ENCODE measurements around the gene LRRK1. TPM values are rescaled to one million over a fixed set of nuclear protein-coding genes. Genes with fewer than 3 reads are reported as not detected.

The LRRK1 gene
- total and polyA plus RNA-seq, 2 of the 4 experiments (the other 2 are of a cell fraction) = 3.0 to 5.8 TPM

DNA sequence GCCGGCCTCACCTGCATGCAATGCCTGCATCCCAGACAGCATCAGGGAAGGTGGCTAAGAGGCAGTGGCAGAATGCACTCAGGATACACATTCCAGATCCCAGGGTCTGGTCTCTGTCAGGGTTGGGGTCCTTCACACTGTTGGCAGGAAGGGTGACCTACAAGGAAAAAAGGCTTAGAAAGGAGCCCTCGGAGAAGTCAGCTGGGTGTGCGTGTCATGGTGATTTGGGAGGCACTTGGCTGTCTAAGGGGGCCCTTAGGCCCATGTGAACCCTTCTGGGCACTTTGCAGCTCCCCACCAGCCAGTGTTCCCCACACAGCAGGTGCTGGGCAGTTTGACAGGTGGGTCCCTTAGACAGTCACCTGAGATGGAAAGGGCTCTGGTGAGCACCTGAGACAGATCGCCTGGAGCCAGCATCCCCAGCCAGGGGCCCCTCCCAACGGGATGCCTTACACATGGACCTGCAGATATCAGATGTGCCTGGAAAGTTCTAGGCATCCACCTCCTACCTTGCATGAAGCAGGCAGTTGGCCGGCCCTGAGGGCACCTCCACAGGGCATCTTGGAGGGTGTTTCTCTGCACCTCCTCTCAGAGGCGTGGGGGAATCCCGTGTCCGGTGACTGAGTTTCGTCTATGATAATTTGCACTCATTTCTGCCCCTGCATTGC lies 131.6 kb downstream of the LRRK1 start:
- intact Hi-C loops (cut with micrococcal nuclease) = no loop called here

More for the DNA sequence above, 131.6 kb downstream of the LRRK1 start:
- Histone ChIP-seq H2AK5ac (ENCODE audit: low read depth, low read length) (no peak overlapping the region), H3K27ac (ENCODE audit: insufficient read depth, low read length) (no peak overlapping the region), H3K14ac (replicated peaks; ENCODE audit: low read depth, low read length) (no peak overlapping the region), H3K79me1 (ENCODE audit: low read depth in 1 of 2, low read length in 2 of 2) (no peaks in the 10 kb centered on the region), H2BK5ac (ENCODE audit: low read depth, low read length, poor library complexity, severe bottlenecking) (no peak overlapping the region), H3K9me3 (ENCODE audit: control insufficient read depth, insufficient read depth, low read length) (no peaks in the 10 kb centered on the region), H3K4me1 (ENCODE audit: control insufficient read depth, insufficient read depth, low read length) (peaks cover 4% of the 10 kb centered on the region; the same call in 1 of the 2 replicates), H3K27me3 (ENCODE audit: control insufficient read depth, insufficient read depth, low read length) (no peaks in the 10 kb centered on the region), H3K4me3 (ENCODE audit: insufficient read depth, low read depth, low read length) (no peak overlapping the region), H3K4ac (ENCODE audit: low read depth, low read length) (no peak overlapping the region), H2BK20ac (ENCODE audit: low read depth, low read length) (no peak overlapping the region), H3K9me1 (ENCODE audit: insufficient read depth, low read length) (no peaks in the 10 kb centered on the region; the same call in 1 of the 2 replicates), H4K8ac (ENCODE audit: low read depth in 2 of 2, low read length in 2 of 2) (no peak overlapping the region), H3K9ac (ENCODE audit: low read depth, low read length) (no peak overlapping the region), H2AFZ (replicated peaks; ENCODE audit: low read length, poor library complexity) (no peak overlapping the region), H3K36me3 (ENCODE audit: control insufficient read depth, insufficient read depth, low read length) (peaks cover 40% of the 10 kb centered on the region), H3K4me2 (ENCODE audit: low read depth, low read length) (no peak overlapping the region), H2AK9ac (replicated peaks; ENCODE audit: low read depth, low read length, poor library complexity) (peak overlapping the region; percentile 65), H2BK15ac (ENCODE audit: low read depth, low read length) (no peak overlapping the region), H3K18ac (ENCODE audit: low read depth, low read length) (no peak overlapping the region), H2BK120ac (ENCODE audit: low read depth, low read length) (no peak overlapping the region), H4K20me1 (ENCODE audit: insufficient read depth, low read length) (no peaks in the 10 kb centered on the region), H3K23ac (ENCODE audit: low read depth, low read length) (no peak overlapping the region), H3K56ac (ENCODE audit: extremely low read depth, insufficient read depth, low read length) (no peak overlapping the region), H4K5ac (ENCODE audit: low read depth, low read length) (no peak overlapping the region), H4K91ac (ENCODE audit: insufficient read depth, low read depth, low read length) (no peak overlapping the region)
- no peak for TF ChIP-seq MAFK (IDR thresholded peaks at IDR 0.05; ENCODE audit: low read depth, low read length)
- ATAC-seq (ENCODE audit: low read depth) (no peak), DNase-seq (no peak)
- CTCF ChIA-PET = no interaction called here
- in situ Hi-C loops (cut with MboI; ENCODE audit: low sequenced_read_pairs) (no loop called here), dilution Hi-C loops (cut with HindIII; ENCODE audit: low sequenced_read_pairs, unreplicated experiment) (no loop called here)
- POLR2A ChIA-PET (ENCODE audit: unreplicated experiment) = no interaction called here
- no CpG with 5 or more reads among the region's 10 CpGs for WGBS, 2 experiments (ENCODE audit: extremely low coverage in 2 of 2, insufficient read length in 1 of 2)
- no TSS peak for BruUV-seq (replicated peaks)
